Measurements from ENCODE around the gene PRKCZ. TPM values are rescaled to one million over a fixed set of nuclear protein-coding genes. Genes with fewer than 3 reads are reported as not detected.

PRKCZ gene
- total and polyA plus RNA-seq, 5 experiments from 2014 or later, result 7.8 to 33.9 (median 11.3) TPM

DNA sequence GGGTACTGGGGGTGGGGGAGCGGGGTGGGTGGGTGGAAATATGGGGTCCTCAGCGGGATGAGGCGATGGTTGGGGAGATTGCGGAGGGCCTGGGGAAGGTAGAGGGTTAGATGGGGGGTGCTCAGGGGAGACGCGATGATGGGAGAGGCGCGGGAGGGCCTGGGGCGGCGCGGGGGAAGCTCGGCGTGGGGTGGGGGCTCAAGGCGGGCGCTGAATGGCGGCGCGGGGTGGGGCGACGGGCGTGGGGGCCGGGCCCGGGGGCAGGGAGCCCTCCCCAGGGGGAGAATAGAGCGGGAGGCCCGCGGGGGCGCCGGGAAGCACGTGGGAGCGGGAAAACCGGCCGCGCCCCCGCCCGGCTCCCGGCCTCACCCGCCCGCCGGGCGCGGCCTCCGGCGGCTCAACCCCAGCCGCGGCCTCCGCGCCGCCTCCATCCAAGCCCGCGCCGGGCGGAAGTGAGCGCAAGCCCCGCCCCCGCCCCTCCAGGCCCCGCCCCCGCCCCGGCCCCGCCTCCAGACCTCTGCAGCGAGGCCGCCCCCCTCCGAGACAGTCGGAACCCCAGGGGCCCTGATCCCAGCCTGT is 144.2 kb downstream of the PRKCZ start, which contains the start of gene FAAP20:
TSS of gene FAAP20 (minus strand) at position 454 of the 579 bp plus-strand sequence. CDS start at position 431, 23 bp downstream.
- peak; percentile 61 to 63 for ATAC-seq
- H3K4me1 Mint-ChIP-seq, result peaks cover 3 to 43% (median 30%) of the 10 kb centered on the region in 4 donors

DNA sequence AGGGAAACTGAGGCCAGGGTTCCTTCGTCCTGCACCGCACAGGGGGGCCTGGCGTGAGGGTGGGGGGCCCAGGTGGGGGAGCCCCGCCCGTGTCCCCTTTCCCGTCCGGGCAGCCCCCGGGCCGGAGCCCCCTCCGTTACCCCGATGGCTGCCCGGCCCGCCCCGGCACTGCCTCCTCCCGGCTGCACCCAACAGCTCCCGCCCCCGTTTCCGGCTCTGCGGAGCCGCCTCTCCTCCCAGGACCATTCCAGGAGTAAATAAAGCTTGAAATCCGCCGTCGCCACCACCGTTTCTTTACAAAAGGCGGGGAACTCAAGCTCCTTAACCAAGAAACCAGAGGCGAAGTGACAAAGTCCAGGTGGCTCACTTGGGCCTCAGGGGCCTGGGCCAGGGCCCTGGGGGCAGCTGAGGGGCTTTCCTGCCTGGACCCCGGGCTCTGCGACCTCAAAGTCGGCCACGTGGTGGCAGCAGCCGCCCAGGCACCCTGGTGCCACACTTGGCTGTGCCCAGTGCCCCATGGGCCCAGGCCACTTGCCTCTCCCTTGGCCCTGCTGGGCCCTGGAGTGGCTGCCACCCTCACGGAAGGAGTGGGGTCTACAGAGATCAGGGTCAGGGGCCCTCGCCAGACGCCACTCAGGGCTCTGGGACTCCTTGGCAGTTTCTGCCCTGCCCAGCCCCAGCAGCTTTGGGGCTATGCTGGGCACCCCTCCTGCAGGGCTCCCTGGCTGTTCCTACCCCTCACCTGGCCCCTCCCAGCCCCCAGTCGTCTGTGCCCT is 144.9 kb downstream of the PRKCZ start:
- Mint-ChIP-seq H3K27ac (peak overlapping the region; percentile 53 to 97 (median 92)), H3K4me1 (peaks cover 5 to 46% (median 33%) of the 10 kb centered on the region in 4 donors), H3K27me3 (no peaks in the 10 kb centered on the region), H3K9me3 (no peaks in the 10 kb centered on the region), H3K36me3 (no peaks in the 10 kb centered on the region), H3K4me3 (peak overlapping the region; percentile 75 to 91 (median 85))
- DNase-seq (peak; percentile 81 to 100 (median 88)), ATAC-seq (peak; percentile 81 to 82)
- POLR2A ChIA-PET, result interaction anchor here (0.6 to 24.5 kb wide), 23 partner anchors 11 to 383 kb away, joined by 3 to 303 read pairs (median 6); partner anchors contain the start of genes MORN1, PANK4, RER1 and SKI

More for the DNA sequence above, 144.2 kb downstream of the PRKCZ start, which contains the start of gene FAAP20:
- Mint-ChIP-seq H3K4me3 (peak within 1 kb of the TSS; percentile 75 to 91 (median 85)), H3K27me3 (no peaks in the 10 kb centered on the region), H3K27ac (peak within 1 kb of the TSS; percentile 53 to 97 (median 92)), H3K36me3 (no peaks in the 10 kb centered on the region), H3K9me3 (no peaks in the 10 kb centered on the region)
- POLR2A ChIA-PET, result interaction anchor here (0.6 to 24.5 kb wide), 22 partner anchors 12 to 384 kb away, joined by 3 to 303 read pairs (median 6); partner anchors contain the start of genes MORN1, PANK4, RER1 and SKI
- peak in 4 of 10 donors; percentile 67 to 75 (median 70) for DNase-seq

DNA sequence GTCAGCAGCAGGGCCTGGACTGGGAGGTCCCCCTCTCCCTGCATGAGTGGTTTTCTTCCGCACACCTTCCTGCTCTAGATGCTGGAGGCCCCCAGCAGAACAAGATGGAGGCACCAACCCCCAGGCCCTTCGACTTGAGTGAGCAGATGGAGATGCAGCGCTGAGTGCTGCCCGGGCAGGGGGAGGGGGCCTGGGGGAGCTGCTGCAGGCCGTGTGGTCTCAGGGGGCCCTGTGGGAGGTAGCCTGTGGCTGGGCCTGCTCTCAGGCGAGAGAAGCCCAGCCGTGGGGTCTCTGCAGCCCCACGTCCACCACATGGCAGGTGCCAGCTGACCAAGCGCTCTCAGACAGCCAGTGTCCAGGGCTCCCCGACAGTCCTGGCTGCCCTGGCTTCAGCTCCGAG is 145.6 kb downstream of the PRKCZ start:
- Mint-ChIP-seq H3K36me3 (no peaks in the 10 kb centered on the region), H3K27ac (peak overlapping the region in 5 of 10 donors; percentile 66 to 97 (median 93)), H3K27me3 (no peaks in the 10 kb centered on the region), H3K9me3 (no peaks in the 10 kb centered on the region), H3K4me3 (peak overlapping the region in 3 of 10 donors; percentile 7 to 83 (median 38)), H3K4me1 (peaks cover 5 to 46% (median 31%) of the 10 kb centered on the region in 4 donors)
- ATAC-seq (no peak), DNase-seq (no peak)
- POLR2A ChIA-PET, result interaction anchor here (0.6 to 24.5 kb wide), 14 partner anchors 10 to 360 kb away, joined by 3 to 303 read pairs (median 8); partner anchors contain the start of genes SKI and TNFRSF14

DNA sequence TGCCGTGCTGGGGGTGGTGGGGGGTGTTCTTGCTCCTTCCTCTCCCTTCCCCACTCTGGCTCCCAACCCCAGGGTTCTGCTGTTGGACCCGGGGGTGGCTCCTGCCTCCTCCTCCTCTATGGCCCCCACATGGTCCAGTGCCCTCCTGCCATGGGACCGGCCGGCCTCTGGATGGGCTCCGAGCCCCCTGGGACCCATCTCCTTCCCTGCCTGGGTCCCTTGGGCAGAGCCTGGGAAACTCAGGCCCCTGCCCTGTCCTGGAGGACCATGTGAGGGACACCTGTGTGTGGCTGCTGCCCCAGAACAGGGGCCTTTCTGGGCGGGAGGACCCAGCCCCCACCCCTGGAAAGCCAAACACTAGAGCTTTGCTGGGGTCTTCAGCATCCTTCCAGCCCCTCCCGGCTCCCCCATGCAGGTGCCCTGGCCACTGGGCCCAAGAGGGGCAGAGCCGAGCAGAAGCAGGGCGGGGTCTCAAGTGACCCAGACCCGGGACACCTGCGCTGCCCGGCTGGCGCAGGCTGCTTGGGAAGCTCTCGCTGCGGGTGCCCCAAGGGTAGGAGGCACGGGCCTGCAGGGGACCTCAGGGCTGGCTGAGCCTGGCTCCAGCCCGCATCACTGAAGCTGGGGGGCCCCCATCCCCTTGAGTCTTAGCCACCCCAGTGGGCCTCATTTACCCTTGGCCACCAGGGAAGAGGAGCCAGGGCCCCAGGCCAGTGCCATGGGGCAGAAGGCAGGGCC is 146.9 kb downstream of the PRKCZ start:
- H3K27me3 Mint-ChIP-seq, result no peaks in the 10 kb centered on the region
- H3K27ac Mint-ChIP-seq, result peak overlapping the region in 3 of 10 donors; percentile 36 to 88 (median 80)
- ATAC-seq (no peak), DNase-seq (no peak)
- peaks cover 3 to 44% (median 27%) of the 10 kb centered on the region in 4 donors for H3K4me1 Mint-ChIP-seq
- no peaks in the 10 kb centered on the region for H3K9me3 Mint-ChIP-seq
- H3K4me3 Mint-ChIP-seq, result peak overlapping the region in 1 of 10 donors; percentile 38
- POLR2A ChIA-PET, result interaction anchor here (1.5 to 24.5 kb wide), 6 partner anchors 9 to 219 kb away, joined by 4 to 303 read pairs (median 24); partner anchors contain the start of gene SKI
- H3K36me3 Mint-ChIP-seq, result no peaks in the 10 kb centered on the region

DNA sequence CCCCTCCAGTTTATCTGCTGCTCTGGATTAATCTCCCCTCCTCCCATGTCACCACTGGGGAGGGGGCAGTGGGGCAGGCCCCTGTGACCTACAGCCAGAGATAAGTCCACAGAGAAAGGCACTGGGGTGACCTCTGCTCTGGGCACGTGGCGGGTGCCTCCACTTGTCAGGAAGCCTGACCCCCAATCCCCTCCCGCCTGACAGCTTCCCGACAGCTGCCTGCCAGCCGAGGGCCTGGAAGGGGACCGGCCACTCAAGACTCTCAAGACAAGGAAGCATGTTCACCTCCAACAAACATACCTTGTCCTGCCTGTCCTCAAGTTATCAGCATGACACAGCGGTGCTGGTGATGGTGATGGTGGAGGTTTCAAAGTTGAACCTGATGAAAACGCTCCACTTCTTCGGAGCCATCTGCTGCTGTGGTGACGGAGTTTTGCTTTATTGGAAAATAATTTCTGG is 147.5 kb downstream of the PRKCZ start:
- Mint-ChIP-seq H3K36me3 (no peaks in the 10 kb centered on the region), H3K4me3 (peak overlapping the region in 2 of 10 donors; percentile 26 to 27), H3K27ac (peak overlapping the region in 8 of 10 donors; percentile 13 to 88 (median 72)), H3K4me1 (peaks cover 3 to 41% (median 26%) of the 10 kb centered on the region in 4 donors), H3K27me3 (no peaks in the 10 kb centered on the region), H3K9me3 (no peaks in the 10 kb centered on the region)
- ATAC-seq, result no peak
- POLR2A ChIA-PET, result interaction anchor here (4.3 to 24.5 kb wide), 2 partner anchors 32 to 184 kb away, joined by 60 to 303 read pairs; partner anchors contain the start of gene SKI
- no peak for DNase-seq

DNA sequence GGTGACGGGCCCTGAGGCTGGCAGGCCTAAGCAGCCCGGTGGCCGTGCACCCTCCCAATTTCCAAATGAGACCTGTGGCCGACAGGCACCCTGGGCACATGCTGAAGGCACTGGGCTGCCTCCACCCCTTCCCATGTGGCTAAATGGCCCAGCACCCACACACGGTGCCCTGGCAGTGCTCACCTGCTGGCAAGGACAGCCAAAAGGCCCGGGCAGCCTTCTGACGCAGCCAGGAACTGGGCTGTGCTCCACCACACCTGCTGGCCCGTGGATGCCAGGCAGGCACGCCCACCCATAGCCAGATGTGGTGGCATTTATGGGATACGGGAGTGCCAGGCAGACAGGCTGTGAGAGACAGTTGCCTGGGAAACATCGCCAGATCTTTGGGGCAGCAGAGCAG is 148.4 kb downstream of the PRKCZ start:
- Mint-ChIP-seq H3K27me3 (no peaks in the 10 kb centered on the region), H3K4me1 (peaks cover 3 to 42% (median 28%) of the 10 kb centered on the region in 4 donors), H3K27ac (peak overlapping the region; percentile 43 to 95 (median 92)), H3K9me3 (no peaks in the 10 kb centered on the region), H3K4me3 (peak overlapping the region; percentile 10 to 89 (median 84)), H3K36me3 (no peaks in the 10 kb centered on the region)
- ATAC-seq (no peak), DNase-seq (no peak)
- POLR2A ChIA-PET, result interaction anchor here (0.9 to 24.5 kb wide), 9 partner anchors 8 to 386 kb away, joined by 3 to 303 read pairs (median 8); partner anchors contain the start of genes MORN1, RER1 and SKI

DNA sequence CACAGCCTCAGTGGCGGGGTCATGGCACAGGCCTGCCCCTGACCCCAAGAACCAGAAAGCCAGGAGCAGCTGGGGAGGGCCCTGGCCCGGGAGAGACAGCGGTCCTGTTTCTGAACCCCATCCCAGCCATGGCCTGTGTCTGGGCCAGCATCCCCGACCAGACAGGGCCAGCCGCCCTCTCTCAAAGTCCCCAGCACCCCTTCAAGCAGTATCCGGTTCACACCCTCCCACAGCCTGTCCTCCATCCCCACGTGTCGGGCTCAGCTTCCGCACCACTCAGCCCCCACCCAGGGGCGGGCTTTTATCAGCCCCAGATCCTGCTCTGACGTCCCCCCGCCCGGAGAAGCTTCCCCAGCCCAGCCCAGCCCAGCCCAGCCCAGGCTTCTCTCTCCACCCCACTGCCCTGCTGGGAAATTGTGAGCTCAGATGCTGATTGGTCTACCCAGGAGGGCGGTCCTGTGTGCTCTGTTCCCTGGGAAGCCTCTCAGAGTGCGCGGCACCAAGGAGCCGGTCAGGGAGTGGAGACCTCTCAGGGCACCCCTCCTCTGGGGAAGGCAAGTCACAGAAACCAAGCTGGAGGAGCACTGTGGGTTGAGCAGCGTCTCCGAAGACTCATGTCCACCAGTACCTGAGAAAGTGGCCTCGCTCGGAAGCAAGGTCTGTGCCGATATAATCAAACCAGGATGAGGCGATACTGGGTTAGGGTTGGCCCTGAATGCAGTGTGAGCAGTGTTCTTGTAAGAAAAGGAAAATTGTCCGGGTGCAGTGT is 149.0 kb downstream of the PRKCZ start:
- H3K4me1 Mint-ChIP-seq, result peaks cover 1 to 42% (median 28%) of the 10 kb centered on the region in 4 donors
- POLR2A ChIA-PET, result interaction anchor here (0.9 to 24.5 kb wide), 10 partner anchors 9 to 385 kb away, joined by 3 to 303 read pairs (median 7); partner anchors contain the start of genes MORN1, RER1 and SKI
- H3K36me3 Mint-ChIP-seq, result no peaks in the 10 kb centered on the region
- ATAC-seq (peak; percentile 54 to 66), DNase-seq (peak; percentile 59 to 89 (median 74))
- no peaks in the 10 kb centered on the region for H3K27me3 Mint-ChIP-seq
- H3K27ac Mint-ChIP-seq, result peak overlapping the region; percentile 43 to 95 (median 92)
- peak overlapping the region; percentile 79 to 89 (median 85) for H3K4me3 Mint-ChIP-seq
- H3K9me3 Mint-ChIP-seq, result no peaks in the 10 kb centered on the region

DNA sequence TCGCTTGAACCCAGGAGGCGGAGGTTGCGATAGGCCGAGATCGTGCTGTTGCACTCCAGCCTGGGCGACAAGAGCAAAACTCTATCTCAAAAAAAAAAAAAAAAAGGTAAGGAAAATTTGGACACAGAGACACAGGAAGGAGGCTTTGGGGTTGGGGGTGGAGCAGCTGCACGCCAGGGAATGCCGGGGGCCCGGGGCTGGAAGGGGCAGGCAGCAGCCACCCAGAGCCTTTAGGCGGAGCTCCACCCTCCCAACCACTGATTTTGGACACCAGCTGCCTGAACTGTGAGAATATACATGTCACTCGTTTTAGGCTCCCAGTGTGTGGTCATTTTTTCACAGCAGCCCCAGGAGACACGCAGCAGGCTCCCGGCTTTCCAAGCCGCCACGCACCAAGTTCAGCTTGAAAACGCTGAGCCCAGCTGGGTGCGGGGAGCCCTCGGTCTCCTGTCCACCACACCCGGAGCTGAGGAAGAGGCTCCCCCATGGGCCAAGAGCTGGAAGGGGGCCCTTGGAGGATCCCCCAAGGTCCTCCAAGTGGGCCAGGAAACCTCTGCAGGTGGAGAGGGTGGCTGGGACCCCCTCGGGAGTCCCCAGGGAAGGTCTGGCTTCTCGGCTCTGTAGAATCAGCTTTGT is 150.2 kb downstream of the PRKCZ start:
- POLR2A ChIA-PET, result interaction anchor here (1.2 to 24.5 kb wide), 5 partner anchors 29 to 191 kb away, joined by 4 to 303 read pairs (median 9); partner anchors contain the start of genes MORN1, RER1 and SKI
- DNase-seq (no peak), ATAC-seq (no peak)
- H3K9me3 Mint-ChIP-seq, result no peaks in the 10 kb centered on the region
- H3K4me1 Mint-ChIP-seq, result peaks cover 1 to 43% (median 28%) of the 10 kb centered on the region in 4 donors
- peak overlapping the region in 6 of 10 donors; percentile 34 to 95 (median 89) for H3K27ac Mint-ChIP-seq
- no peaks in the 10 kb centered on the region for H3K36me3 Mint-ChIP-seq
- H3K27me3 Mint-ChIP-seq, result no peaks in the 10 kb centered on the region
- H3K4me3 Mint-ChIP-seq, result no peak overlapping the region

DNA sequence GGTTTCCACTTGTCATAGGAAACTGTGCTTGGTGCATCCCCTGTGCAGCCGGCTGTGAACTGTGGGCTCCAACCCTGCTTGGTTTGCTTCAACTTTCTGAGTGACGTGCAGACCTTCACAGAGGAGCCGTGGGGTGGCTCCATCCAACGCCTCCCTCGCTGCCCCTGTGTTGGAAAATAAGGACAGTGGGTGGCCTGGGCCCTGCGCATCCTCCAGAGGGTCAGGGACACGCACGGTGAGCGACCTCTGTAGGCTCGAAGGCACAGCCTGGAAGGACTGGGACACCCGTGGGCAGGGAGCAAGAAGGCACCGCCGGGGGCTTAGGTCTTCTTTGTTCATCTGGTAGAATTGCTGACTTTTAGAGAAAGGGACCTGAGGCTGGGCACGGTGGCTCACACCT is 150.9 kb downstream of the PRKCZ start:
- no peaks in the 10 kb centered on the region for H3K27me3 Mint-ChIP-seq
- H3K4me3 Mint-ChIP-seq, result peak overlapping the region in 1 of 10 donors; percentile 26
- DNase-seq (no peak), ATAC-seq (no peak)
- POLR2A ChIA-PET, result interaction anchor here (0.6 to 24.5 kb wide), 4 partner anchors 28 to 118 kb away, joined by 3 to 303 read pairs (median 10); partner anchors contain the start of gene SKI
- no peaks in the 10 kb centered on the region for H3K9me3 Mint-ChIP-seq
- H3K36me3 Mint-ChIP-seq, result no peaks in the 10 kb centered on the region
- H3K27ac Mint-ChIP-seq, result peak overlapping the region in 4 of 10 donors; percentile 43 to 73 (median 64)
- peaks cover 1 to 44% (median 29%) of the 10 kb centered on the region in 4 donors for H3K4me1 Mint-ChIP-seq

DNA sequence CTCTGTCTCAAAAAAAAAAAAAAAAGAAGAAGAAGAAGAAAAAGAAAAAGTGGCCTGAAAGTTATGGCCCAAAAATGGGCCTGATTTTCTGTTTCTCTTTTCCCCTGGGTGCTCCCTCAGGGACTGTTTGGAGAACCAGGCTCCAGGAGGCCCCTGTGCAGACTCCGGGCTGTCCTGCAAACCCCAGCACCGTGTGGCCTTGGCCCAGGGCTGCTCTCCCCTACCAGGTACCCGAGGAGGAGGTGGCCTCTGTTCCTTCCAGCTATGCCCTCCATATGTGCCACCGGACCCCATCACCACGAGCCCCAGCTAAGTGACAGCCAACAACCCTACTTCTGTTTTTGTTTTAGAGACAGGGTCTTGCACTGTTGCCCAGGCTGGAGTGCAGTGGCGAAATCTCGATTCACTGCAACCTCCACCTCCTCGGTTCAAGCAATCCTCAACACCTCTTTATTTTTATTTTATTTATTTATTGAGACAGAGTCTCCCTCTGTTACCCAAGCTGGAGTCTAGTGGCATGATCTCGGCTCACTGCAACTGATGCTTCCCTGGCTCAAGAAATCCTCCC is 151.9 kb downstream of the PRKCZ start:
- Mint-ChIP-seq H3K4me1 (peaks cover 1 to 50% (median 31%) of the 10 kb centered on the region in 4 donors), H3K27ac (peak overlapping the region in 6 of 10 donors; percentile 13 to 73 (median 50)), H3K27me3 (no peaks in the 10 kb centered on the region), H3K36me3 (no peaks in the 10 kb centered on the region), H3K9me3 (no peaks in the 10 kb centered on the region), H3K4me3 (no peak overlapping the region)
- POLR2A ChIA-PET, result interaction anchor here (0.6 to 24.5 kb wide), 3 partner anchors 27 to 74 kb away, joined by 3 to 303 read pairs (median 4); partner anchors contain the start of gene SKI
- ATAC-seq (no peak), DNase-seq (no peak)

Measured in naive thymus-derived CD8-positive, alpha-beta T cell (primary cell).